ENCODE data around the gene PTCH1.

- TF ChIP-seq CTCF (IDR thresholded peaks at IDR 0.05) (no peak), POLR2A (IDR thresholded peaks at IDR 0.05) (no peak)
Observed at GRCh38 chr9:95528908-95529502, 12.2 kb upstream of the PTCH1 start.
